ENCODE measurements around the gene NUP133.

NUP133 gene

GRCh38 chr1:229438021-229438420 is 70.1 kb downstream of the NUP133 start:
- no peak for TF ChIP-seq CTCF (IDR thresholded peaks at IDR 0.05; ENCODE audit: low read depth, low read length, missing control alignments)

GRCh38 chr1:229437443-229437842 is 70.7 kb downstream of the NUP133 start:
- no peak overlapping the region for H3K4me3 ChIP-seq (replicated peaks; ENCODE audit: low read depth, low read length)
- TF ChIP-seq CTCF (IDR thresholded peaks at IDR 0.05; ENCODE audit: low read depth, low read length, missing control alignments), result no peak

More at GRCh38 chr1:229438021-229438420, 70.1 kb downstream of the NUP133 start:
- DNase-seq (ENCODE audit: extremely low read depth, low read depth), result no peak
- no peak overlapping the region for H3K4me3 ChIP-seq (replicated peaks; ENCODE audit: low read depth, low read length)

GRCh38 chr1:229436201-229436600 is 71.9 kb downstream of the NUP133 start:
- H3K4me3 ChIP-seq (replicated peaks; ENCODE audit: low read depth, low read length), result no peak overlapping the region
- DNase-seq (ENCODE audit: extremely low read depth, low read depth), result no peak
- no peak for TF ChIP-seq CTCF (IDR thresholded peaks at IDR 0.05; ENCODE audit: low read depth, low read length, missing control alignments)

More at GRCh38 chr1:229437443-229437842, 70.7 kb downstream of the NUP133 start:
- DNase-seq (ENCODE audit: extremely low read depth, low read depth), result no peak

GRCh38 chr1:229434641-229435051 is 73.5 kb downstream of the NUP133 start:
- no peak overlapping the region for H3K4me3 ChIP-seq (replicated peaks; ENCODE audit: low read depth, low read length)
- DNase-seq (ENCODE audit: extremely low read depth, low read depth), result no peak
- TF ChIP-seq CTCF (IDR thresholded peaks at IDR 0.05; ENCODE audit: low read depth, low read length, missing control alignments), result no peak

GRCh38 chr1:229434005-229434640 is 74.0 kb downstream of the NUP133 start, which contains the start of gene ACTA1:
Gene ACTA1 (minus strand): TSS chr1:229434094. CDS start chr1:229433115, 979 bp downstream.
- H3K4me3 ChIP-seq (replicated peaks; ENCODE audit: low read depth, low read length), result no peak within 1 kb of the TSS
- DNase-seq (ENCODE audit: extremely low read depth, low read depth), result no peak
- TF ChIP-seq CTCF (IDR thresholded peaks at IDR 0.05; ENCODE audit: low read depth, low read length, missing control alignments), result no peak

GRCh38 chr1:229433364-229434004 is 74.7 kb downstream of the NUP133 start:
- DNase-seq (ENCODE audit: extremely low read depth, low read depth), result no peak
- no peak overlapping the region for H3K4me3 ChIP-seq (replicated peaks; ENCODE audit: low read depth, low read length)
- no peak for TF ChIP-seq CTCF (IDR thresholded peaks at IDR 0.05; ENCODE audit: low read depth, low read length, missing control alignments)
